Measurements from ENCODE around the gene CADPS2.

DNA sequence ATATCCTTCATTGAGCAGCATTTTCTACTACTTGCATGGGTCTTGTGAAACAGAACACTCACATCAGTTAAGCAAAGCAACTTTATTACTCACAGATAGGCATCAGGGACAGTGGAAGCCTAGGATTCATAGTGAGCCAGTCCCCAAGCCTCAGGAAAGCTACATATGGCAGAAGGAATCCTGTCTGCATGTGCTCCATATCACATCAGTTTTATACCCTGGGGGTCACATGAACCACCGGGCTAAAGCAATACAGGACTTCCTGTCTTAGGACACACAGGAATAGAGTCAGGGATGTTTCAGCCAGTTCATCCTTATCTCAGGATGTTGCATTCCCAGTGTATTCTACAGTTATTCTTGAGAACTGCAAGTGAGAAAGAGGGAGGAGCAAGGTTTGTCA is 596.8 kb downstream of the CADPS2 start:
- TF ChIP-seq, protein P1, sequence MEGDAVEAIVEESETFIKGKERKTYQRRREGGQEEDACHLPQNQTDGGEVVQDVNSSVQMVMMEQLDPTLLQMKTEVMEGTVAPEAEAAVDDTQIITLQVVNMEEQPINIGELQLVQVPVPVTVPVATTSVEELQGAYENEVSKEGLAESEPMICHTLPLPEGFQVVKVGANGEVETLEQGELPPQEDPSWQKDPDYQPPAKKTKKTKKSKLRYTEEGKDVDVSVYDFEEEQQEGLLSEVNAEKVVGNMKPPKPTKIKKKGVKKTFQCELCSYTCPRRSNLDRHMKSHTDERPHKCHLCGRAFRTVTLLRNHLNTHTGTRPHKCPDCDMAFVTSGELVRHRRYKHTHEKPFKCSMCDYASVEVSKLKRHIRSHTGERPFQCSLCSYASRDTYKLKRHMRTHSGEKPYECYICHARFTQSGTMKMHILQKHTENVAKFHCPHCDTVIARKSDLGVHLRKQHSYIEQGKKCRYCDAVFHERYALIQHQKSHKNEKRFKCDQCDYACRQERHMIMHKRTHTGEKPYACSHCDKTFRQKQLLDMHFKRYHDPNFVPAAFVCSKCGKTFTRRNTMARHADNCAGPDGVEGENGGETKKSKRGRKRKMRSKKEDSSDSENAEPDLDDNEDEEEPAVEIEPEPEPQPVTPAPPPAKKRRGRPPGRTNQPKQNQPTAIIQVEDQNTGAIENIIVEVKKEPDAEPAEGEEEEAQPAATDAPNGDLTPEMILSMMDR (IDR thresholded peaks at IDR 0.05), result no peak
- TF ChIP-seq POLR2A (IDR thresholded peaks at IDR 0.05), result no peak

All from right lobe of liver (tissue), 4 donors.